H9 (cell line): ENCODE measurements around the gene SLC7A9. TPM values are rescaled to one million over a fixed set of nuclear protein-coding genes. Genes with fewer than 3 reads are reported as not detected.
"Not testable (repeated sequence)": the region's sequence is repeated elsewhere in the genome, so short reads cannot be mapped to it uniquely, and the experiment has no call there.

Experiments
- DNase-seq: peaks from one replicate; pipeline ENCODE4 v3.0.0-alpha.2; 2017
- H2AFZ ChIP-seq: one replicate; pipeline ENCODE4 v1.6.1; 2013; ENCODE audit warnings: mild to moderate bottlenecking, low read length, control low read depth, moderate library complexity
- H2AK5ac ChIP-seq: 2 replicates; pipeline ENCODE4 v1.6.1; 2013; ENCODE audit warnings: low read length, control low read depth, mixed read lengths; ENCODE audit not compliant: insufficient read length
- H2BK120ac ChIP-seq: one replicate; pipeline ENCODE4 v1.6.1; 2013; ENCODE audit warnings: low read depth, mild to moderate bottlenecking, low read length, control low read depth, inconsistent platforms; ENCODE audit not compliant: poor library complexity, severe bottlenecking
- H2BK12ac ChIP-seq: 2 replicates; pipeline ENCODE4 v1.6.1; 2013; ENCODE audit warnings: low read length, control low read depth, mixed read lengths, low read depth; ENCODE audit not compliant: insufficient read length
- H2BK15ac ChIP-seq: 2 replicates; pipeline ENCODE4 v1.6.1; 2013; ENCODE audit warnings: low read depth, low read length, control low read depth
- H2BK20ac ChIP-seq: one replicate; pipeline ENCODE4 v1.6.1; 2013; ENCODE audit warnings: low read depth, mild to moderate bottlenecking, low read length, control low read depth, inconsistent platforms; ENCODE audit not compliant: poor library complexity, severe bottlenecking
- H2BK5ac ChIP-seq: 2 replicates; pipeline ENCODE4 v1.6.1; 2013; ENCODE audit warnings: low read length, control low read depth, mixed read lengths; ENCODE audit not compliant: insufficient read length
- H3K14ac ChIP-seq: 2 replicates; pipeline ENCODE4 v1.6.1; 2013; ENCODE audit warnings: low read length, control low read depth; ENCODE audit not compliant: insufficient read depth
- H3K18ac ChIP-seq: 2 replicates; pipeline ENCODE4 v1.6.1; 2013; ENCODE audit warnings: low read depth, mild to moderate bottlenecking, mixed read lengths, low read length, control low read depth; ENCODE audit not compliant: insufficient read length
- H3K23ac ChIP-seq: 2 replicates; pipeline ENCODE4 v1.6.1; 2013; ENCODE audit warnings: low read length, control low read depth, mixed read lengths, low read depth; ENCODE audit not compliant: insufficient read length
- H3K23me2 ChIP-seq: 2 replicates; pipeline ENCODE4 v1.6.1; 2013; ENCODE audit warnings: low read depth, mild to moderate bottlenecking, mixed read lengths, low read length, control low read depth; ENCODE audit not compliant: insufficient read length, poor library complexity, severe bottlenecking
- H3K27ac ChIP-seq: 2 replicates; pipeline ENCODE4 v1.5.1; 2013; ENCODE audit warnings: low read length, control low read depth, mixed read lengths, low read depth; ENCODE audit not compliant: insufficient read length
- H3K27me3 ChIP-seq: 2 replicates; pipeline ENCODE4 v1.6.1; 2013; ENCODE audit warnings: low read length, control low read depth, inconsistent platforms; ENCODE audit not compliant: insufficient read depth
- H3K4ac ChIP-seq: 2 replicates; pipeline ENCODE4 v1.6.1; 2013; ENCODE audit warnings: low read depth, mild to moderate bottlenecking, control low read depth, inconsistent platforms, low read length, moderate library complexity
- H3K4me1 ChIP-seq: 2 replicates; pipeline ENCODE4 v1.6.1; 2013; ENCODE audit warnings: low read length, control low read depth, inconsistent platforms; ENCODE audit not compliant: insufficient read depth
- H3K4me2 ChIP-seq: 2 replicates; pipeline ENCODE4 v1.6.1; 2013; ENCODE audit warnings: low read length, control low read depth, mixed read lengths; ENCODE audit not compliant: insufficient read length, insufficient read depth
- H3K56ac ChIP-seq: 2 replicates; pipeline ENCODE4 v1.6.1; 2013; ENCODE audit warnings: low read depth, mild to moderate bottlenecking, mixed read lengths, low read length, control low read depth; ENCODE audit not compliant: insufficient read length
- H3K79me1 ChIP-seq: 2 replicates; pipeline ENCODE4 v1.6.1; 2013; ENCODE audit warnings: low read depth, mild to moderate bottlenecking, moderate library complexity, low read length, control low read depth, inconsistent platforms; ENCODE audit not compliant: insufficient read depth, poor library complexity, severe bottlenecking
- H3K79me2 ChIP-seq: 2 replicates; pipeline ENCODE4 v1.6.1; 2013; ENCODE audit warnings: low read length, control low read depth, inconsistent platforms; ENCODE audit not compliant: insufficient read depth
- H3K9ac ChIP-seq: 2 replicates; pipeline ENCODE4 v1.6.1; 2013; ENCODE audit warnings: low read length, control low read depth, mixed read lengths; ENCODE audit not compliant: insufficient read length; ENCODE audit errors: extremely low read depth
- H3K9me3 ChIP-seq: one replicate; pipeline ENCODE4 v1.6.1; 2013; ENCODE audit warnings: low read depth, low read length, inconsistent platforms; ENCODE audit not compliant: control insufficient read depth
- H3T11ph ChIP-seq: one replicate; pipeline ENCODE4 v1.6.1; 2013; ENCODE audit warnings: mild to moderate bottlenecking, low read length, control low read depth, inconsistent platforms
- H4K20me1 ChIP-seq: one replicate; pipeline ENCODE4 v1.6.1; 2013; ENCODE audit not compliant: control insufficient read depth, insufficient read length, insufficient read depth
- H4K5ac ChIP-seq: 2 replicates; pipeline ENCODE4 v1.6.1; 2013; ENCODE audit warnings: low read depth, mild to moderate bottlenecking, mixed read lengths, low read length, control low read depth; ENCODE audit not compliant: insufficient read length
- H4K8ac ChIP-seq: replicated peaks from 2 replicates; pipeline ENCODE4 v1.6.1; 2013; ENCODE audit warnings: low read length, control low read depth, mixed read lengths, low read depth; ENCODE audit not compliant: insufficient read length
- H4K91ac ChIP-seq: 2 replicates; pipeline ENCODE4 v1.6.1; 2013; ENCODE audit warnings: low read depth, mild to moderate bottlenecking, moderate library complexity, mixed read lengths, low read length, control low read depth; ENCODE audit not compliant: insufficient read length
- H3K27ac Mint-ChIP-seq, 3 experiments: 2 replicates in 2 of 3; 3 replicates in 1 of 3; pipeline ENCODE4 v1.8.0; 2020 to 2021; ENCODE audit warnings: mixed read lengths in 3 of 3, mild to moderate bottlenecking in 1 of 3, moderate library complexity in 1 of 3
- H3K27me3 Mint-ChIP-seq: 2 replicates; pipeline ENCODE4 v1.8.0; 2021; ENCODE audit warnings: low read depth, mild to moderate bottlenecking, moderate library complexity, mixed read lengths
- H3K36me3 Mint-ChIP-seq, 3 experiments: 2 replicates in 2 of 3; 3 replicates in 1 of 3; pipeline ENCODE4 v1.8.0; 2020 to 2021; ENCODE audit warnings: low read depth in 3 of 3, mixed read lengths in 3 of 3; ENCODE audit not compliant: insufficient read depth in 1 of 3
- H3K4me1 Mint-ChIP-seq, 2 experiments: 2 replicates each; pipeline ENCODE4 v1.8.0; 2020; ENCODE audit warnings: mixed read lengths in 2 of 2
- H3K4me3 Mint-ChIP-seq, 2 experiments: 2 replicates in 1 of 2; 3 replicates in 1 of 2; pipeline ENCODE4 v1.8.0; 2020 to 2021; ENCODE audit warnings: mild to moderate bottlenecking in 2 of 2, mixed read lengths in 2 of 2, moderate library complexity in 1 of 2
- H3K9me3 Mint-ChIP-seq, 2 experiments: 2 replicates in 1 of 2; 3 replicates in 1 of 2; pipeline ENCODE4 v1.8.0; 2020; ENCODE audit warnings: mild to moderate bottlenecking in 2 of 2, mixed read lengths in 2 of 2, moderate library complexity in 1 of 2
- WGBS: extraction: QIAGEN DNeasy Blood & Tissue Kit; methylation state at CpG from one replicate; pipeline ENCODE4 v1.1.7; 2013; ENCODE audit warnings: missing lambda C conversion rate, low lambda C conversion rate, mixed read lengths; ENCODE audit not compliant: insufficient read length; ENCODE audit errors: extremely low coverage; 5-methylcytosine and 5-hydroxymethylcytosine counted together
- total RNA-seq: library from RNA; stranded (reverse); gene quantifications from 2 replicates; pipeline ENCODE4 v1.2.1, GENCODE V29; 2021
- TF ChIP-seq, protein P1 (sequence below): fragments of 200-600 bp; sonication (generic); conservative IDR thresholded peaks from 3 replicates; pipeline ENCODE4 v1.8.0; 2021; ENCODE audit warnings: antibody characterized with exemption, mild to moderate bottlenecking

The SLC7A9 gene
- total RNA-seq, 1 experiment from 2014 or later = not detected

DNA sequence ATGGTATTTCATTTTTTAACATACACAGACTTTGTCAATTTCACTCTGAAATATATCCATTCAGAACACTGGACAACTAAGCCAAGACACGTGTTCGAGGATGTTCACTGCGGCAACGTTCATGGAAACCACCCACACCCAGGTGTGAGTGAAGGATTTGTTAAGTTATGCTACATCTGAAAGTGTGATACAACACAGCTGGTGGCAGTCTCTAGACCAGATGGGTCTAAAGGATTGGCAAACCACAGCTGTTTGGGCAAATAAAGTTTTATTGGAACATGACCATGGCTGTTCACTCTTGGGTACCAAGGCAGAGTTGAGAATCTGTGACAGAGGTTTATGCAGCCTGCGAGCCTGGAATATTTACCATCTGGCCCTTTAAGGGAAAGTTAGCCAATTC, 12.0 kb downstream of the SLC7A9 start:
- no peak overlapping the region for H4K8ac ChIP-seq
- no peak overlapping the region for H2BK120ac ChIP-seq
- no peak overlapping the region for H3K14ac ChIP-seq
- no peaks in the 10 kb centered on the region for H4K20me1 ChIP-seq
- H3K4me1 ChIP-seq = no peaks in the 10 kb centered on the region
- TF ChIP-seq, protein P1, sequence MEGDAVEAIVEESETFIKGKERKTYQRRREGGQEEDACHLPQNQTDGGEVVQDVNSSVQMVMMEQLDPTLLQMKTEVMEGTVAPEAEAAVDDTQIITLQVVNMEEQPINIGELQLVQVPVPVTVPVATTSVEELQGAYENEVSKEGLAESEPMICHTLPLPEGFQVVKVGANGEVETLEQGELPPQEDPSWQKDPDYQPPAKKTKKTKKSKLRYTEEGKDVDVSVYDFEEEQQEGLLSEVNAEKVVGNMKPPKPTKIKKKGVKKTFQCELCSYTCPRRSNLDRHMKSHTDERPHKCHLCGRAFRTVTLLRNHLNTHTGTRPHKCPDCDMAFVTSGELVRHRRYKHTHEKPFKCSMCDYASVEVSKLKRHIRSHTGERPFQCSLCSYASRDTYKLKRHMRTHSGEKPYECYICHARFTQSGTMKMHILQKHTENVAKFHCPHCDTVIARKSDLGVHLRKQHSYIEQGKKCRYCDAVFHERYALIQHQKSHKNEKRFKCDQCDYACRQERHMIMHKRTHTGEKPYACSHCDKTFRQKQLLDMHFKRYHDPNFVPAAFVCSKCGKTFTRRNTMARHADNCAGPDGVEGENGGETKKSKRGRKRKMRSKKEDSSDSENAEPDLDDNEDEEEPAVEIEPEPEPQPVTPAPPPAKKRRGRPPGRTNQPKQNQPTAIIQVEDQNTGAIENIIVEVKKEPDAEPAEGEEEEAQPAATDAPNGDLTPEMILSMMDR = no peak
- H3K27ac Mint-ChIP-seq = no peak overlapping the region
- H2BK15ac ChIP-seq = no peak overlapping the region
- no peaks in the 10 kb centered on the region for H3K36me3 Mint-ChIP-seq
- no peak for DNase-seq
- no peak overlapping the region for H2BK20ac ChIP-seq
- no CpG with 5 or more reads among the region's 5 CpGs for WGBS
- no peak overlapping the region for H2AFZ ChIP-seq
- no peak overlapping the region for H3K23ac ChIP-seq
- H3K27me3 ChIP-seq = no peaks in the 10 kb centered on the region
- H3K79me1 ChIP-seq = no peaks in the 10 kb centered on the region
- no peaks in the 10 kb centered on the region for H3K9me3 Mint-ChIP-seq
- H3K4me1 Mint-ChIP-seq = no peaks in the 10 kb centered on the region
- no peak overlapping the region for H3K18ac ChIP-seq
- H3T11ph ChIP-seq = no peak overlapping the region
- no peak overlapping the region for H2AK5ac ChIP-seq
- no peak overlapping the region for H3K4ac ChIP-seq
- no peak overlapping the region for H3K9ac ChIP-seq
- H3K56ac ChIP-seq = no peak overlapping the region
- no peaks in the 10 kb centered on the region for H3K23me2 ChIP-seq
- no peak overlapping the region for H4K91ac ChIP-seq
- no peak overlapping the region for H3K4me2 ChIP-seq
- no peaks in the 10 kb centered on the region for H3K79me2 ChIP-seq
- no peak overlapping the region for H3K4me3 Mint-ChIP-seq
- no peak overlapping the region for H3K27ac ChIP-seq
- no peaks in the 10 kb centered on the region for H3K27me3 Mint-ChIP-seq
- no peak overlapping the region for H2BK5ac ChIP-seq
- no peaks in the 10 kb centered on the region for H3K9me3 ChIP-seq
- no peak overlapping the region for H2BK12ac ChIP-seq
- no peak overlapping the region for H4K5ac ChIP-seq

DNA sequence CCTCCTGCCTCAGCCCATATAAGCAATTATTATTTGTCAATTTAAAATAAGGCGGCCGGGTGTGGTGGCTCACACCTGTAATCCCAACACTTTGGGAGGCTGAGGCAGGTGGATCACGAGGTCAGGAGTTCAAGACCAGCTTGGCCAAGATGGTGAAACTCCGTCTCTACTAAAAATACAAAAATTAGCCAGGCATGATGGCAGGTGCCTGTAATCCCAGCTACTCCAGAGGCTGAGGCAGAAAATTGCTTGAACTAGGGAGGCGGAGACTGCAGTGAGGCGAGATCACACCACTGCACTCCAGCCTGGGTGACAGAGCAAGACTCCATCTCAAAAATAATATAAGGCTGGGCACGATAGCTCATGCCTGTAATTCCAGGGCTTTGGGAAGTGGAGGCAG, 12.7 kb downstream of the SLC7A9 start:
- not testable (repeated sequence) for DNase-seq, H3K27ac ChIP-seq, H2AFZ ChIP-seq, H2BK20ac ChIP-seq, H2BK15ac ChIP-seq, H3K23me2 ChIP-seq, H2BK12ac ChIP-seq, H2AK5ac ChIP-seq, H3K4me1 Mint-ChIP-seq, H2BK120ac ChIP-seq, H3K4me3 Mint-ChIP-seq, H4K8ac ChIP-seq, H4K91ac ChIP-seq, H3K4ac ChIP-seq, H3K18ac ChIP-seq, H3K56ac ChIP-seq, H3K27me3 ChIP-seq, H3K4me2 ChIP-seq, H3K23ac ChIP-seq, H3K79me2 ChIP-seq, H3T11ph ChIP-seq, H4K5ac ChIP-seq, H3K14ac ChIP-seq, H3K27ac Mint-ChIP-seq, H3K4me1 ChIP-seq, H3K9me3 Mint-ChIP-seq, H3K9ac ChIP-seq, H3K36me3 Mint-ChIP-seq, H3K9me3 ChIP-seq, H2BK5ac ChIP-seq, H3K27me3 Mint-ChIP-seq, H4K20me1 ChIP-seq, H3K79me1 ChIP-seq
- WGBS = no CpG with 5 or more reads among the region's 7 CpGs
